HG02571 (cell line): ENCODE results near the gene OR51A2.
"Not testable (repeated sequence)": the region's sequence is repeated elsewhere in the genome, so short reads cannot be mapped to it uniquely, and the experiment has no call there.

Experiments
- ATAC-seq: cut with Tn5 transposase; IDR thresholded peaks from one replicate; pipeline ENCODE4 v1.9.1; 2021; ENCODE audit warnings: mild to moderate bottlenecking, moderate library complexity; ENCODE audit not compliant: unreplicated experiment

The OR51A2 gene

GRCh38 chr11:4955613-4956012 is at the start of gene OR51A2:
TSS of gene OR51A2 (minus strand) at chr11:4955713. CDS start at chr11:4955713, 0 bp downstream.
- ATAC-seq = not testable (repeated sequence)

- no peak for ATAC-seq
Measured at GRCh38 chr11:5004424-5005274, 49.1 kb upstream of the OR51A2 start.

- no peak for ATAC-seq
Measured at GRCh38 chr11:4994551-4994950, 39.0 kb upstream of the OR51A2 start, which contains the start of gene OR51L1. TSS of gene OR51L1 (plus strand) at chr11:4994851. CDS start at chr11:4998983, 4,132 bp downstream.

- ATAC-seq = no peak
Measured at GRCh38 chr11:4991060-4991459, 35.5 kb upstream of the OR51A2 start.

- ATAC-seq = no peak
Measured at GRCh38 chr11:4983841-4984240, 28.3 kb upstream of the OR51A2 start.

GRCh38 chr11:4982678-4983077 is 27.2 kb upstream of the OR51A2 start:
- no peak for ATAC-seq

GRCh38 chr11:4979036-4979435 is 23.5 kb upstream of the OR51A2 start:
- no peak for ATAC-seq

- ATAC-seq = no peak
Measured at GRCh38 chr11:4975436-4975835, 19.9 kb upstream of the OR51A2 start.

- no peak for ATAC-seq
Measured at GRCh38 chr11:4962816-4963215, 7.3 kb upstream of the OR51A2 start.

- ATAC-seq = no peak
Measured at GRCh38 chr11:4960877-4961276, 5.4 kb upstream of the OR51A2 start.

- no peak for ATAC-seq
Measured at GRCh38 chr11:4957396-4957795, 1.9 kb upstream of the OR51A2 start.

- ATAC-seq = no peak
Measured at GRCh38 chr11:4947505-4947904, 8.0 kb downstream of the OR51A2 start, which contains the start of gene OR51A4. TSS of gene OR51A4 (minus strand) at chr11:4947605. CDS start at chr11:4947100, 505 bp downstream.

- no peak for ATAC-seq
Measured at GRCh38 chr11:4936745-4937144, 18.8 kb downstream of the OR51A2 start.

- ATAC-seq = no peak
Measured at GRCh38 chr11:4932751-4933150, 22.8 kb downstream of the OR51A2 start.

GRCh38 chr11:4926608-4927007 is 28.9 kb downstream of the OR51A2 start:
- ATAC-seq = no peak

GRCh38 chr11:4924239-4924638 is 31.3 kb downstream of the OR51A2 start, which contains the start of gene OR51G1:
TSS of gene OR51G1 (minus strand) at chr11:4924339. CDS start at chr11:4924339, 0 bp downstream.
- ATAC-seq = no peak

- no peak for ATAC-seq
Measured at GRCh38 chr11:4922304-4922703, 33.2 kb downstream of the OR51A2 start.

- no peak for ATAC-seq
Measured at GRCh38 chr11:4921796-4922195, 33.7 kb downstream of the OR51A2 start.

- no peak for ATAC-seq
Measured at GRCh38 chr11:4919250-4919649, 36.3 kb downstream of the OR51A2 start, which contains the start of gene OR51G2. TSS of gene OR51G2 (minus strand) at chr11:4919350. CDS start at chr11:4915663, 3,687 bp downstream.

- no peak for ATAC-seq
Measured at GRCh38 chr11:4916581-4916980, 38.9 kb downstream of the OR51A2 start.
